Measurements from ENCODE around the gene NTNG1.

The NTNG1 gene

DNA sequence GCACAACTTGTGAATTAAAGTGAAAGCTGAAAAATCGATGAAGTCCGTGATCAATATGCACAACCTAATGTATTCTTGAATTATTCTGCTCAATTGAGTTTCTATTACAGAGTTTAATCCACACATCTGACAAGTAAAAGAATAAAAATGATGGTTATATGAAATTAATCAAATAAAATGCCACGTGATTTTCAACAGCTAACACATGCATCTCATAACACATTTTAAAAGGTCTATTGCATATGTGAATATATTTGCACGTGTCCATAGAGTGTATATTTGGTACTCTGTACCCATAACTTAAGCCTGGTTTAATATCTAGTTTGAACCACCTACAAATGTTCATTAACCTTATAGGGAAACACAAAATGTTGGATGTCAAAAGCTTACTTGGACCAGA, 266.2 kb downstream of the NTNG1 start:
- DNase-seq = no peak
- no peak overlapping the region for H3K27ac ChIP-seq (ENCODE audit: insufficient read depth, low read length, poor library complexity, severe bottlenecking)
- H3K4me3 ChIP-seq (ENCODE audit: insufficient read depth, low read depth, low read length, poor library complexity, severe bottlenecking) = no peak overlapping the region
- no peaks in the 10 kb centered on the region for H3K27me3 ChIP-seq (replicated peaks; ENCODE audit: control insufficient read depth, insufficient read depth, low read length, poor library complexity, severe bottlenecking)
- H3K36me3 ChIP-seq (ENCODE audit: control insufficient read depth, insufficient read depth, low read length) = no peaks in the 10 kb centered on the region
- no peaks in the 10 kb centered on the region for H3K4me1 ChIP-seq (ENCODE audit: control insufficient read depth, insufficient read depth, low read length, poor library complexity, severe bottlenecking)
- no peaks in the 10 kb centered on the region for H3K9me3 ChIP-seq (ENCODE audit: control insufficient read depth, low read length)

DNA sequence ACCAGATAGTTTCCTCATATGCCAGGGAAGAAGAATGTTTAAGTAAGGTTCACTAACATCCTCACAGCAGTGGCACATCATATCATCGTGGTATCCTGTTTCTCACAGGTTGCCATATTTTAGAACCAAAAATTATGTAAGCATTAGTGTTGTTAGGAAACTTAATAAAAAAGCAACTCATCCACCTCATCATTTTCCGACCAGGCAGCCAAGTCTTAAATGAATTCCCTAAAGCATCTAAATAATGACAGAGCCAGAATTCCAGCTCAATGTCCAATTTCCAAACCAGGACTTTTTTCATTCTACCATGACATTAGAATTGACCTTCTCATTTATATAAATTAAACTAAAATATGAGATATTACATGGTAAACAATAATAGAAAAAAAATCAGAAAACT, 272.7 kb downstream of the NTNG1 start:
- H3K9me3 ChIP-seq (ENCODE audit: control insufficient read depth, low read length) = no peaks in the 10 kb centered on the region
- H3K27me3 ChIP-seq (replicated peaks; ENCODE audit: control insufficient read depth, insufficient read depth, low read length, poor library complexity, severe bottlenecking) = no peaks in the 10 kb centered on the region
- no peaks in the 10 kb centered on the region for H3K36me3 ChIP-seq (ENCODE audit: control insufficient read depth, insufficient read depth, low read length)
- H3K4me3 ChIP-seq (ENCODE audit: insufficient read depth, low read depth, low read length, poor library complexity, severe bottlenecking) = no peak overlapping the region
- no peak for DNase-seq
- no peaks in the 10 kb centered on the region for H3K4me1 ChIP-seq (ENCODE audit: control insufficient read depth, insufficient read depth, low read length, poor library complexity, severe bottlenecking)
- no peak overlapping the region for H3K27ac ChIP-seq (ENCODE audit: insufficient read depth, low read length, poor library complexity, severe bottlenecking)

DNA sequence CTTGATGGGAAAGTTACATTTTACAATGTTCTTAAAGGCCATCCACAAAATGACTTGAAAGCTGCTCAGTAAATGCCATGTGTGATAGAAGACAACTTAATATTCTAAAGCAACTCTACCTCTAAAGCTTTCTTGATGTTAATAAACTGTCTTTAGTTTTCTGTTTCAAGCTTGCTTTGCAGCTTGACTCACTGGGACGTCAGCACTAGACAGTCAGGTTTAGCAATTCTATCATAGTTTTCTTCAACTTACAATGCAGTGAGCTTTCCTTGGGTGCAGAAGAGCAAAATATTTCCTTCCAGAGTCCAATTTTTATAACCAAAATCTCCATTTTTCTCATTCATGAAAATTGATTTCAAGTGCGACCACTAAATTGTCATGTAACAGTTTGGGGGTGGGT, 273.1 kb downstream of the NTNG1 start:
- H3K27me3 ChIP-seq (replicated peaks; ENCODE audit: control insufficient read depth, insufficient read depth, low read length, poor library complexity, severe bottlenecking) = no peaks in the 10 kb centered on the region
- no peak overlapping the region for H3K4me3 ChIP-seq (ENCODE audit: insufficient read depth, low read depth, low read length, poor library complexity, severe bottlenecking)
- DNase-seq = no peak
- no peaks in the 10 kb centered on the region for H3K9me3 ChIP-seq (ENCODE audit: control insufficient read depth, low read length)
- H3K4me1 ChIP-seq (ENCODE audit: control insufficient read depth, insufficient read depth, low read length, poor library complexity, severe bottlenecking) = no peaks in the 10 kb centered on the region
- no peaks in the 10 kb centered on the region for H3K36me3 ChIP-seq (ENCODE audit: control insufficient read depth, insufficient read depth, low read length)
- H3K27ac ChIP-seq (ENCODE audit: insufficient read depth, low read length, poor library complexity, severe bottlenecking) = no peak overlapping the region

DNA sequence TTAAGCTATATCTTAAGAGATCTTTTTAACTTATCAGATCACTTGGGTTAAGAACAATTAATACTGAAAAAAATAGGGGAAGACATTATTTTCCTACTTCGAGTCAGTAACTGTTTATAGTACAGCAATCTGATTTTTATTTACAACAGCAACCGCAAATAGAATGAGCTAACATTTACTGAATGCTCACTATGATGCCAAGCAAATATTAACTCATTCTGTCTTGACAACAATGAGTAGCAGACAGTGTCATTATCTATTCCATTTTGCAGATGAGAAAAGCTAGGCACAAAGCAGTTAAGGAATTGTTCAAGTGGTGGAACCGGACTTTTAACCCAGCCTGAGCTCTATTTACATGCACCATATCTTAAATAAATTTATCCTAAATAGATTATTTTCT, 273.7 kb downstream of the NTNG1 start:
- Histone ChIP-seq H3K4me3 (ENCODE audit: insufficient read depth, low read depth, low read length, poor library complexity, severe bottlenecking) (no peak overlapping the region), H3K9me3 (ENCODE audit: control insufficient read depth, low read length) (no peaks in the 10 kb centered on the region), H3K27ac (ENCODE audit: insufficient read depth, low read length, poor library complexity, severe bottlenecking) (no peak overlapping the region), H3K4me1 (ENCODE audit: control insufficient read depth, insufficient read depth, low read length, poor library complexity, severe bottlenecking) (no peaks in the 10 kb centered on the region), H3K27me3 (replicated peaks; ENCODE audit: control insufficient read depth, insufficient read depth, low read length, poor library complexity, severe bottlenecking) (no peaks in the 10 kb centered on the region), H3K36me3 (ENCODE audit: control insufficient read depth, insufficient read depth, low read length) (no peaks in the 10 kb centered on the region)
- no peak for DNase-seq

DNA sequence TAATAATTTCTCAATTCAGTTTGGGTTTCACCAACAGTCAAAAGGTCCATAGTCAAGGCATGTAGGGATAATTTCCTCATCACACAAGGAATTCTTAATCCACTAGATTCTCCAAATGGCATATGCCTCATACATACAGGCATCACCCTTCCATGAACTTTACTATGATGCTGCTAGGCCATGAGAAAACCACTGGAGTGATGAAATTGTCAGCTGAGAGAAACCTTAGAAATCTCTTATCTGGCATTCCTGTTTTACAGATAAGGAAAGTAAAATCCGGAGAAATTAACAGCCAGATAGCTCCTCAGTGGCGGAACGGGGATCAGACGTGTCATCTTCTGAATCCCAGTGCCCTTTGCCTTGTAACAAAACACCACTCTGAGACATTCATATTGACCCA, 274.4 kb downstream of the NTNG1 start:
- no peaks in the 10 kb centered on the region for H3K36me3 ChIP-seq (ENCODE audit: control insufficient read depth, insufficient read depth, low read length)
- no peak overlapping the region for H3K27ac ChIP-seq (ENCODE audit: insufficient read depth, low read length, poor library complexity, severe bottlenecking)
- no peaks in the 10 kb centered on the region for H3K9me3 ChIP-seq (ENCODE audit: control insufficient read depth, low read length)
- H3K27me3 ChIP-seq (replicated peaks; ENCODE audit: control insufficient read depth, insufficient read depth, low read length, poor library complexity, severe bottlenecking) = no peaks in the 10 kb centered on the region
- no peaks in the 10 kb centered on the region for H3K4me1 ChIP-seq (ENCODE audit: control insufficient read depth, insufficient read depth, low read length, poor library complexity, severe bottlenecking)
- H3K4me3 ChIP-seq (ENCODE audit: insufficient read depth, low read depth, low read length, poor library complexity, severe bottlenecking) = no peak overlapping the region
- DNase-seq = no peak

DNA sequence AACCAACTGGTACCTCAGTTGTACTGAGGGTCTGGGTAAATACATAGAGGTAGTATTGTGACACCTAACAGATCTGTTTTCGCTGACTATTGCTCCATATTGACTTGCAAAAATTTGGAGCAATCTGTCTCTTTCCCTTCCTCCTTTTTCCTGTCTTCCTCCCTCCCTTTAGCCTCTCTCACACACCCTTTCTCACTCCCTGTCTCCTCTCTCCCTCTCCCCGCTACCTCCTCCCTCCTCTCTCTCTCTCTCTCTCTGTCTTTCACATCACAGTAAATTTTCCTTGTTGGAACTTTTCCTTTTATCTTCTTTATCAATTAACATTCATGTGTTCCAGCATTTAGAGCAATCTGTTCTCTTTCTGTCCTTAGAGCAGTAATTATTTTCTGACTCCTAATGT, 278.2 kb downstream of the NTNG1 start:
- DNase-seq = no peak
- Histone ChIP-seq H3K27me3 (replicated peaks; ENCODE audit: control insufficient read depth, insufficient read depth, low read length, poor library complexity, severe bottlenecking) (no peaks in the 10 kb centered on the region), H3K36me3 (ENCODE audit: control insufficient read depth, insufficient read depth, low read length) (no peaks in the 10 kb centered on the region), H3K9me3 (ENCODE audit: control insufficient read depth, low read length) (no peaks in the 10 kb centered on the region), H3K4me1 (ENCODE audit: control insufficient read depth, insufficient read depth, low read length, poor library complexity, severe bottlenecking) (no peaks in the 10 kb centered on the region), H3K4me3 (ENCODE audit: insufficient read depth, low read depth, low read length, poor library complexity, severe bottlenecking) (no peak overlapping the region), H3K27ac (ENCODE audit: insufficient read depth, low read length, poor library complexity, severe bottlenecking) (no peak overlapping the region)

DNA sequence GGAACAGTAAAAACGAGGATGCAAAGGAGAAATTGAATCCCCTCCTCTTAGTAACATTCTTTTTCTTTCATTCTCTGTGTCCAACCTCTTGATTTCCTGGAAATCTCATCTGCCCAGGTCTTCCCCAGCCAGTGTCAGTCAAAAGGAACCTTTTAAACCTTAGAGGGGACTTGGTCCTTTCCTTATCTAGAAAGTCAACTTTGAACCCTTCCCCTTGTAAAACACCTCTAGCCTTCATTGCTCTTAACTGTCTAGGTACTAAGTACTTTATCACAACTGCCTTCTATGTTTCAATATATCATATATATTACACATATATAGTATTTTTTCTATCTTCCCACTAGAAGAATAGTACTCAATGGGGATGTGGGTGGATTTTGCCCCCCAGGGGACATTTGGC, 282.1 kb downstream of the NTNG1 start:
- no peaks in the 10 kb centered on the region for H3K4me1 ChIP-seq (ENCODE audit: control insufficient read depth, insufficient read depth, low read length, poor library complexity, severe bottlenecking)
- no peak overlapping the region for H3K4me3 ChIP-seq (ENCODE audit: insufficient read depth, low read depth, low read length, poor library complexity, severe bottlenecking)
- H3K27me3 ChIP-seq (replicated peaks; ENCODE audit: control insufficient read depth, insufficient read depth, low read length, poor library complexity, severe bottlenecking) = no peaks in the 10 kb centered on the region
- no peaks in the 10 kb centered on the region for H3K9me3 ChIP-seq (ENCODE audit: control insufficient read depth, low read length)
- DNase-seq = no peak
- H3K27ac ChIP-seq (ENCODE audit: insufficient read depth, low read length, poor library complexity, severe bottlenecking) = no peak overlapping the region
- no peaks in the 10 kb centered on the region for H3K36me3 ChIP-seq (ENCODE audit: control insufficient read depth, insufficient read depth, low read length)

DNA sequence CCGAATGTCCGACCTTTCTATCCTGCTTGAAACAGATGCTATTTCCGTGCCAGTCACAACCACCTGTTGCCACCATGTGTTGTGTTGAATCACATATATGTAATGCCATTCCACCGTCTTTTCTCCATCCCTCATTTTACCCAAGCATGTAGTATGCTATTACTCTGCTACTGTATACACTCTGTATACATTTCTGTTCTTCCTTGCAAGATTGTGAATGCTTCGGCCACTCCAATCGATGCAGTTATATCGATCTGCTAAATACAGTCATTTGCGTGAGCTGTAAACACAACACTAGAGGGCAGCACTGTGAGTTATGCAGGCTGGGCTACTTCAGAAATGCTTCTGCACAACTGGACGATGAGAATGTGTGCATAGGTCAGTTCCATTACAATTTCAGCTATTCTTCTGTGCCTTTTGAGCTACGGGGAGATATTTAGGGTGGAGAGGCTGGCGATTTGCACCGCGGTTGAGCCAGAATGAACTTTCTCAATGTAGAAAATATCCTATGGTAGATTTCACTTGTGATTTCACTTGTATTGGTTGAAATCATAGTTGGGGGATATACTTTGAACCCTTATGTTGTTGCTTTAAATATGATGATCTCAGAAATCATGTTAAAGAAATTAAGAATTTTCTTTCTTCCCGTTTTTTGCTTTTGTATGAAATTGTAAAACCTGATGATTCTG, 289.8 kb downstream of the NTNG1 start:
- Histone ChIP-seq H3K9me3 (ENCODE audit: control insufficient read depth, low read length) (no peaks in the 10 kb centered on the region), H3K27ac (ENCODE audit: insufficient read depth, low read length, poor library complexity, severe bottlenecking) (no peak overlapping the region), H3K4me3 (ENCODE audit: insufficient read depth, low read depth, low read length, poor library complexity, severe bottlenecking) (no peak overlapping the region), H3K27me3 (replicated peaks; ENCODE audit: control insufficient read depth, insufficient read depth, low read length, poor library complexity, severe bottlenecking) (no peaks in the 10 kb centered on the region), H3K36me3 (ENCODE audit: control insufficient read depth, insufficient read depth, low read length) (no peaks in the 10 kb centered on the region), H3K4me1 (ENCODE audit: control insufficient read depth, insufficient read depth, low read length, poor library complexity, severe bottlenecking) (no peaks in the 10 kb centered on the region)
- DNase-seq = no peak

DNA sequence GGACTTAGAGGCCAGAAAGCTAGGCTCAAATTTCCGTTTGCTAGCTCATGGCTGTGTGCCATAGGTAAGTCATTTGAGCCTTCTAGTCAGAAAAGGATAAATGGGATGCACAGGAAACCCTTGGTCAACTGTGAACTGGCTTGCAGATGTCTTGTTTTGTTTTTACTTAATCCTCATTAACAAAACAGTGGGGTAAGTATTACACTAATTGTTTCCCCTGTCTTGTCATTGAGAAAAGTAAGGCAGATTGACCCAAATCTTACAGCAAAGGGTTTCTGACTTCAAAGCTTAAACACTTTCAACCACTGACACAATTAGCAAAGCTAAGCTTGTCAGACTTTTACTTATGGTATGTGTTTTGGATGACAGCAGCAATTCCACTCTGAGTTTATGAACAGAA, 291.3 kb downstream of the NTNG1 start:
- no peaks in the 10 kb centered on the region for H3K4me1 ChIP-seq (ENCODE audit: control insufficient read depth, insufficient read depth, low read length, poor library complexity, severe bottlenecking)
- H3K4me3 ChIP-seq (ENCODE audit: insufficient read depth, low read depth, low read length, poor library complexity, severe bottlenecking) = no peak overlapping the region
- H3K27ac ChIP-seq (ENCODE audit: insufficient read depth, low read length, poor library complexity, severe bottlenecking) = no peak overlapping the region
- H3K9me3 ChIP-seq (ENCODE audit: control insufficient read depth, low read length) = no peaks in the 10 kb centered on the region
- H3K27me3 ChIP-seq (replicated peaks; ENCODE audit: control insufficient read depth, insufficient read depth, low read length, poor library complexity, severe bottlenecking) = no peaks in the 10 kb centered on the region
- DNase-seq = no peak
- H3K36me3 ChIP-seq (ENCODE audit: control insufficient read depth, insufficient read depth, low read length) = no peaks in the 10 kb centered on the region

DNA sequence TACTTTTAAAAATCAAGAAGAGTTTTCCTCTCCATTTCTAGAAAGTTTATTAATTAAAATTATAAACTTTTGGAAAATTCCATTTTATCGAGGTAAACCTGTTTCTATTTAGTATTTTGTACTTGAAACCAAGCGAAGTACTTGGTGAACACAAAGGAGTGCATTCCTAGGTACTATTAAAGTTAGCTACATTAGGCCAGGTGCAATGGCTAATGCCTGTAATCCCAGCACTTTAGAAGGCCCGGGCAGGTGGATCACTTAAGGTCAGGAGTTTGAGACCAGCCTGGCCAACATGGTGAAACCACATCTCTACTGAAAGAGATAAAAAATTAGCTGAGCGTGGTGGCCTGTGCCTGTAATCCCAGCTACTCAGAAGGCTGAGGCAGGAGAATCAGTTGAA, 292.2 kb downstream of the NTNG1 start:
- H3K4me1 ChIP-seq (ENCODE audit: control insufficient read depth, insufficient read depth, low read length, poor library complexity, severe bottlenecking) = no peaks in the 10 kb centered on the region
- no peaks in the 10 kb centered on the region for H3K27me3 ChIP-seq (replicated peaks; ENCODE audit: control insufficient read depth, insufficient read depth, low read length, poor library complexity, severe bottlenecking)

More for the DNA sequence above, 292.2 kb downstream of the NTNG1 start:
- H3K27ac ChIP-seq (ENCODE audit: insufficient read depth, low read length, poor library complexity, severe bottlenecking) = no peak overlapping the region
- H3K4me3 ChIP-seq (ENCODE audit: insufficient read depth, low read depth, low read length, poor library complexity, severe bottlenecking) = no peak overlapping the region
- no peak for DNase-seq
- H3K36me3 ChIP-seq (ENCODE audit: control insufficient read depth, insufficient read depth, low read length) = no peaks in the 10 kb centered on the region
- no peaks in the 10 kb centered on the region for H3K9me3 ChIP-seq (ENCODE audit: control insufficient read depth, low read length)

All from effector memory CD4-positive, alpha-beta T cell (primary cell).